Measurements from ENCODE around the gene ADAMTSL1.

DNA sequence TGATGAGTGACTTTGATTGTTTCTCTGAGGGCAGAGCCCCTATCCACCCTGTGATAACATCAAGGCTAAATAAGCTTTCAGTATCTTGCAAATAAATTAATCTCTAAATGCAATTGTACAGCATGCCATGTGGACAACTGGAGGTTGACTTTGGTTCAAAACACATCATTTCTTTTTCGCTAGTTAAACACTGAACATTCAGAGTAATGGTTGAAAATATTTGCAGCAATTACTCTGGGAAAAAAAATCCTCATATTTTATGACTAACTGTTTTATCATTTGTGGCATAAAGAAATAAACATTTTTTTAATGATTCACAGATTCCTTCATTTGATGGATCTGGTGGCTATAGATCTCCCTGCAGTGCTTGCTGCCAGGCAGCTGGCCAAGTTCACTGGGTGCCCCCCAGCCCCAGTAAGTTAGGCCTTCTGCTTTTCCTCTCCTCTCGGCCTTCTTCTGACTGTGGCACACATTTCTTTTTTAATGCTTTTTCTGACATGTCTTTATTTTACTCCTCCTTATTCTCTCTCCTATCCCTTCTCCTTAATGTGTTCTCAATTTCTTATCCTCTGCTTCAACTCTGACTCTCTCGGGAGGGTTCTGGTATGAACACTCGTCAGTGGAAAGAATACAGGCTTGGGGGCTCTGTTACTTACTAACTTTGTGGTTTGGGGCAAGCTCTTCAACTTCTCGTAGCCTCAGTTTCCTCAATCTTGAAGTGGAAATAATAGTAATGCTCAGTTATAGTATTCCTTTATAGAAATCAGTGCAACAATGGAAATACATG, 69.6 kb downstream of the ADAMTSL1 start:
- TF ChIP-seq, protein P1, sequence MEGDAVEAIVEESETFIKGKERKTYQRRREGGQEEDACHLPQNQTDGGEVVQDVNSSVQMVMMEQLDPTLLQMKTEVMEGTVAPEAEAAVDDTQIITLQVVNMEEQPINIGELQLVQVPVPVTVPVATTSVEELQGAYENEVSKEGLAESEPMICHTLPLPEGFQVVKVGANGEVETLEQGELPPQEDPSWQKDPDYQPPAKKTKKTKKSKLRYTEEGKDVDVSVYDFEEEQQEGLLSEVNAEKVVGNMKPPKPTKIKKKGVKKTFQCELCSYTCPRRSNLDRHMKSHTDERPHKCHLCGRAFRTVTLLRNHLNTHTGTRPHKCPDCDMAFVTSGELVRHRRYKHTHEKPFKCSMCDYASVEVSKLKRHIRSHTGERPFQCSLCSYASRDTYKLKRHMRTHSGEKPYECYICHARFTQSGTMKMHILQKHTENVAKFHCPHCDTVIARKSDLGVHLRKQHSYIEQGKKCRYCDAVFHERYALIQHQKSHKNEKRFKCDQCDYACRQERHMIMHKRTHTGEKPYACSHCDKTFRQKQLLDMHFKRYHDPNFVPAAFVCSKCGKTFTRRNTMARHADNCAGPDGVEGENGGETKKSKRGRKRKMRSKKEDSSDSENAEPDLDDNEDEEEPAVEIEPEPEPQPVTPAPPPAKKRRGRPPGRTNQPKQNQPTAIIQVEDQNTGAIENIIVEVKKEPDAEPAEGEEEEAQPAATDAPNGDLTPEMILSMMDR (IDR thresholded peaks at IDR 0.05): no peak
- TF ChIP-seq EP300 (IDR thresholded peaks at IDR 0.05; ENCODE audit: low read depth) (no peak), POLR2AphosphoS5 (IDR thresholded peaks at IDR 0.05) (no peak), POLR2A (IDR thresholded peaks at IDR 0.05) (no peak)

Measured in transverse colon (tissue), 4 donors.